SH-SY5Y (cell line): Measurements from ENCODE around the gene RAD51.

Experiments
- GATA2 ChIP-seq: IDR thresholded peaks from 2 replicates; pipeline ENCODE4 v1.6.1; 2011; ENCODE audit warnings: mild to moderate bottlenecking, low read depth, low read length
- GATA3 ChIP-seq: IDR thresholded peaks from 2 replicates; pipeline ENCODE4 v1.6.1; 2011; ENCODE audit warnings: low read depth, mild to moderate bottlenecking, low read length, moderate library complexity

GRCh38 chr15:40772014-40772413 lies 77.0 kb downstream of the RAD51 start:
- TF ChIP-seq GATA2 (no peak), GATA3 (no peak)
